Stimulated activated CD4-positive, alpha-beta T cell treated with anti-CD3 and anti-CD28 coated beads, TNF-alpha, amount 100 ng/mL, for 1 hour (primary cell): Measurements from ENCODE around the gene TK1.
"Not testable (repeated sequence)": the region's sequence is repeated elsewhere in the genome, so short reads cannot be mapped to it uniquely, and the experiment has no call there.

Source experiments
- DNase-seq, 3 donors: peaks; one replicate each; pipeline ENCODE4 v3.0.0-alpha.2; 2020; ENCODE audit warnings: low read depth in 3 of 3, low spot score in 1 of 3

TK1 gene

GRCh38 chr17:78154903-78155811, 31.7 kb downstream of the TK1 start:
- DNase-seq: no peak

GRCh38 chr17:78151514-78152008, 35.3 kb downstream of the TK1 start:
- DNase-seq: no peak

- no peak for DNase-seq
Measured at GRCh38 chr17:78148286-78149016, 38.4 kb downstream of the TK1 start.

- no peak for DNase-seq
Measured at GRCh38 chr17:78147315-78147998, 39.4 kb downstream of the TK1 start.

GRCh38 chr17:78146881-78147280, 40.0 kb downstream of the TK1 start:
- DNase-seq: no peak

GRCh38 chr17:78146471-78146869, 40.4 kb downstream of the TK1 start:
- DNase-seq: no peak

- no peak for DNase-seq
Measured at GRCh38 chr17:78144736-78145641, 41.9 kb downstream of the TK1 start.

- no peak for DNase-seq
Measured at GRCh38 chr17:78144147-78144719, 42.6 kb downstream of the TK1 start.

- DNase-seq: no peak
Measured at GRCh38 chr17:78143214-78144146, 43.4 kb downstream of the TK1 start.

GRCh38 chr17:78142119-78142861, 44.6 kb downstream of the TK1 start:
- no peak for DNase-seq

GRCh38 chr17:78141437-78142118, 45.3 kb downstream of the TK1 start:
- DNase-seq: no peak

- DNase-seq: peak; percentile 83 to 87 (median 85)
Measured at GRCh38 chr17:78140169-78141051, 46.4 kb downstream of the TK1 start.

- not testable (repeated sequence) for DNase-seq
Measured at GRCh38 chr17:78139861-78140168, 47.0 kb downstream of the TK1 start.

- no peak for DNase-seq
Measured at GRCh38 chr17:78138204-78139060, 48.4 kb downstream of the TK1 start.

- DNase-seq: no peak
Measured at GRCh38 chr17:78137392-78138203, 49.3 kb downstream of the TK1 start.
